ENCODE results near the gene ACBD4. TPM values are rescaled to one million over a fixed set of nuclear protein-coding genes. Genes with fewer than 3 reads are reported as not detected.

The ACBD4 gene
- total RNA-seq, 4 donors from 2014 or later: 15.0 to 28.8 (median 23.5) TPM

DNA sequence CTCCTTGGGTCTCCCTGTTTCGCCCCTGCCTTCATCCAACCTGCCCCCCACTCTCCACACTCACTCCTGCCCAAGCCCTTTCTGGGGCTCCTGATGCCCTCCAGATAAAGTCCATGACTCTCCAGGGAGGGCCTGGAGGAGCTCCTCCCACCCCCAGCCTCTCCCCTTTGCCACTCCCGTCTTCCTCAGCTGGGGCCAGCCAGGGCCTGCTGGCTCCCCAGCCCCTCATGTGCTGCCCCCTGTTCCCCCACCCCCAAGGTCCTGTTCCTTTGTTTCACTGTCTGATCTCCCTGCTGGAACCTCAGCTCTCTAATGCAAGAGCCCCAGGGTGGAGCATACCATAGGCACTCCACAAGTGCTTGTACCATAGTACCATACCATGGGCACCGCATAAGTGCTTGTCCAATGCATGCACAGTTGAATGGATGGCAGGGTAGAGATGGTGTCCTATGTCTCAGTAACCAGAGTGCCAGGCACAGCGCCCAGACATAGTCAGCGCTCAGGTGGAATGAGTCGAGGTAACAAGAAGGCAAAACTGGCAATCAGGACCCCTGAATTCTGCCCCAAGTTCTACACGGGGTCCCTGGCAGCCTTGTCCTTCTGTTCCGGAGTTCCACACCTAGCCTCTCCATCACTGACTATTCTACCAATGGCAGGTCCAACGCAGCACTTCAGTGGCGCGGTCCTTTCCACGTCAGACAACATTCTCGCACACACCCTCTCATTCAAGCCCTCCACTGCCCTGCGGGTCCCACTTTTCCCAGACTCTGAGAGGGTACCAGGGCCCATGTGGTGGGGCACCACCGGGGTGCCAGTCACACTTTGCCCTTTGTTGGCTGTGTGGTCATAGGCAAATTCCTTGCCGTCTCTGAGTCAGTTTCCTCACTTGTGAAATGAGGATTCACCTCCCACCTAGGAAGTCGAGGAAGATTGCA, 4.5 kb upstream of the ACBD4 start:
- Histone ChIP-seq H3K27ac (peak overlapping the region in 3 of 4 donors; percentile 97 to 100 (median 100)), H3K9me3 (no peaks in the 10 kb centered on the region), H3K36me3 (no peaks in the 10 kb centered on the region), H3K4me1 (peaks cover 0 to 83% (median 30%) of the 10 kb centered on the region in 3 donors), H3K27me3 (no peaks in the 10 kb centered on the region), H3K4me3 (peak overlapping the region; percentile 95 to 99)
- TF ChIP-seq POLR2A (IDR thresholded peaks at IDR 0.05): no peak
- TF ChIP-seq, protein P1, sequence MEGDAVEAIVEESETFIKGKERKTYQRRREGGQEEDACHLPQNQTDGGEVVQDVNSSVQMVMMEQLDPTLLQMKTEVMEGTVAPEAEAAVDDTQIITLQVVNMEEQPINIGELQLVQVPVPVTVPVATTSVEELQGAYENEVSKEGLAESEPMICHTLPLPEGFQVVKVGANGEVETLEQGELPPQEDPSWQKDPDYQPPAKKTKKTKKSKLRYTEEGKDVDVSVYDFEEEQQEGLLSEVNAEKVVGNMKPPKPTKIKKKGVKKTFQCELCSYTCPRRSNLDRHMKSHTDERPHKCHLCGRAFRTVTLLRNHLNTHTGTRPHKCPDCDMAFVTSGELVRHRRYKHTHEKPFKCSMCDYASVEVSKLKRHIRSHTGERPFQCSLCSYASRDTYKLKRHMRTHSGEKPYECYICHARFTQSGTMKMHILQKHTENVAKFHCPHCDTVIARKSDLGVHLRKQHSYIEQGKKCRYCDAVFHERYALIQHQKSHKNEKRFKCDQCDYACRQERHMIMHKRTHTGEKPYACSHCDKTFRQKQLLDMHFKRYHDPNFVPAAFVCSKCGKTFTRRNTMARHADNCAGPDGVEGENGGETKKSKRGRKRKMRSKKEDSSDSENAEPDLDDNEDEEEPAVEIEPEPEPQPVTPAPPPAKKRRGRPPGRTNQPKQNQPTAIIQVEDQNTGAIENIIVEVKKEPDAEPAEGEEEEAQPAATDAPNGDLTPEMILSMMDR (IDR thresholded peaks at IDR 0.05): no peak
- no peak for TF ChIP-seq EP300 (IDR thresholded peaks at IDR 0.05)
- no peak for TF ChIP-seq POLR2AphosphoS5 (IDR thresholded peaks at IDR 0.05)
- no peak for ATAC-seq
- 64 to 75% methylated on average over 4 to 11 of the region's 17 CpGs for WGBS, 2 donors (ENCODE audit: low coverage in 1 of 2)

DNA sequence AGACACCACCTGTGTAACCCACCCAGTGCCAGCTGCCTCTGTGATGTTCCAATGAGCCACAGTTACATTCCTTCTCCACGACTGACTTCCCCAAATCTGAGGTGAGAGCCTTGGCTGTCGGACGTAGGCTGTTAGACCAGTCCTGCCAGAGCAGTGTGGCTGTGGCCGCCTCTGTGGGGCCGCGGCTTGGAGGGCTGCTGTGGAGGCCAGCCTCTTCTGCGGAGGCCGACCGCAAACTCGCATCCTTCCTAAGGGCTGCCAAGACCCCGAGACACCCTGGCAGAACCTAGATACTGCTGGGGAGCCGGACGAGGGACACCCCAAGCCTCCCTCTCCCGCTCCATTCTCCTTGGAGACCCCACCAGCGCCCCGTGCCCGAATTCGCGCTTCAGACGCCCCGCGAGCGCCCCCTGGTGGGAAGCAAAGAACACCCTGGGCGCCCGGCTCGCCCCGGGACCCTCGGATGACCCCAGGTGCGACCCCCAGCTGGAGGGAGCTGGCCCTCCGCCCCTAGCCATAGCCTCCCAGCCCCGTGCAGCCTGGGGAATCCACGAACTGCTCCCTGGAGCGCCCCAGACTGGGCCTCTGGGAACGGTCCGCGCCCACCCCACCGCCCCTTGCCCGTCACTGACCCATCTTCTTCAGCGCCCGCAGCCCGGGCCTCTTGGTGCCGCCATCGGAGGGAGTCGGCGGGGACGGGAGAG, 3.7 kb upstream of the ACBD4 start:
- no peaks in the 10 kb centered on the region for H3K36me3 ChIP-seq
- WGBS, 2 donors (ENCODE audit: low coverage in 1 of 2): no CpG with 5 or more reads among the region's 46 CpGs
- peaks cover 0 to 88% (median 38%) of the 10 kb centered on the region in 3 donors for H3K4me1 ChIP-seq
- TF ChIP-seq, protein P1 (IDR thresholded peaks at IDR 0.05): peak in 3 of 4 experiments; percentile 72 to 94 (median 80)
- no peak for TF ChIP-seq EP300 (IDR thresholded peaks at IDR 0.05)
- H3K27ac ChIP-seq: peak overlapping the region; percentile 93 to 100 (median 98)
- no peak for ATAC-seq
- H3K27me3 ChIP-seq: no peaks in the 10 kb centered on the region
- no peaks in the 10 kb centered on the region for H3K9me3 ChIP-seq
- peak overlapping the region; percentile 95 to 99 for H3K4me3 ChIP-seq

DNA sequence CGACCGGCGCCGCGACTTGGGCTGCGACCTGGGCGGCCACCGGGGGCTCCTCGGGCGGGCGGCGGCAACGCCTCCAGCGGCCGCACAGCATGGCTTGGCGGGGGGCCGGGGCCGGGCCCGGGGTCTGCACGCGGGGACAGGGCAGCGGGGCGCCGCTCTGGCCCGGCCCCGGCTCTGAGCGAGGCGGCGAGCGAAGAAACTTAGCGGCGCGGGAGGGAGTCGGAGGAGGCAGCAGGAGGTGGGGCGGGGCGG, 3.2 kb upstream of the ACBD4 start, which contains the start of gene PLCD3:
TSS of gene PLCD3 (minus strand) at position 196 of the 252 bp plus-strand sequence. CDS start at position 91, 105 bp downstream.
- H3K9me3 ChIP-seq: no peaks in the 10 kb centered on the region
- peak within 1 kb of the TSS; percentile 93 to 100 (median 98) for H3K27ac ChIP-seq
- no CpG with 5 or more reads among the region's 36 CpGs for WGBS, 2 donors (ENCODE audit: low coverage in 1 of 2)
- ATAC-seq: no peak
- H3K4me1 ChIP-seq: peaks cover 0 to 88% (median 38%) of the 10 kb centered on the region in 3 donors
- H3K27me3 ChIP-seq: no peaks in the 10 kb centered on the region
- TF ChIP-seq, protein P1 (IDR thresholded peaks at IDR 0.05): no peak
- TF ChIP-seq EP300 (IDR thresholded peaks at IDR 0.05) (no peak), POLR2A (IDR thresholded peaks at IDR 0.05) (peak in 1 of 2 donors; percentile 64), POLR2AphosphoS5 (IDR thresholded peaks at IDR 0.05) (no peak)
- H3K4me3 ChIP-seq: peak within 1 kb of the TSS; percentile 95 to 99
- peaks cover 0 to 2% of the 10 kb centered on the region in 2 donors for H3K36me3 ChIP-seq

DNA sequence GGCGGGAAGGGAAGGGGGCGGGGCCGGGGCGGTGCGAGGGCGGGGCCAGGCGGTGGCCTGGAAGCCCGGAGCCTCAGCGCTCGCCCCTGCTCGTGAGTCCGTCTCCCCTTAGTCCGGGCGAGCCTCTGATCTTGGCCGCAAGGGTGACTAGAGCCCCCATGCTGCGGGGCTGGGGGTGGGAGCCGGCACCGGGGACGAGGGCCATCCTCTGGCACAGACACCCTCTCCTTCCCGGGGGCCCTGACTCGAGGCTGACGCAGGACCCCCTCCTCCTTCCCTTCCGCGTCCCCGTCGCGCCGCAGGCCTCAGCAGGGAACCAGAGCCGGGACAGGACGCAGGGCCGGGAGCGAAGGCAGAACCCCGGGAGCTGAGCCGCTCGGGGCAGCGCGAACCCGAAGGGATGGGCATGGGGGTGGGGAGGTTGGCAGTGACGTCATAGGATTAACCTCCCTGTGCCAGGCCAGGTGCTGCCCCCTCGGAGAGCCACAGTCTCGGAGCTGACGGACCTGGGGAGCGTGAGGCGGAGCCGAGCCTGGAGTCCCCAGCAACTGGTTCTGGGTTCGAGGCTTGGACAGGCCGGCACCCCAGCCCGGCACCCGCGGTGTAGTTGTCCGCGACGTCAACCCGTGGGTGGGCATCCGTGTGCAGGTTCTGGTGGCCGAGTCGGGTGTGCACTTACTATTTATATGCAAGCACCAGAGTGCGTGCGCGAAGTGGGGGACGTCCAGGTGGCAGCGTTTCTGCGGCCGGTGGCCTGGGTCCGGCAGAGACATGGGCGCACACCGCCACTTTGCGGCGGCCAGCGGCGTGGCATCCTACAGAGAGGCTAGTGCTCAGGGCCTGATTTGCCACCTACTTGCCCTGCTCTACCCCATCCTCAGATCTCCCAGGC, 2.7 kb upstream of the ACBD4 start:
- no CpG with 5 or more reads among the region's 71 CpGs for WGBS, 2 donors (ENCODE audit: low coverage in 1 of 2)
- peak overlapping the region; percentile 95 to 99 for H3K4me3 ChIP-seq
- H3K36me3 ChIP-seq: peaks cover 0 to 8% of the 10 kb centered on the region in 2 donors
- peak; percentile 82 for TF ChIP-seq POLR2AphosphoS5 (IDR thresholded peaks at IDR 0.05)
- no peak for TF ChIP-seq EP300 (IDR thresholded peaks at IDR 0.05)
- TF ChIP-seq, protein P1 (IDR thresholded peaks at IDR 0.05): peak; percentile 69 to 97 (median 90)
- TF ChIP-seq POLR2A (IDR thresholded peaks at IDR 0.05): peak; percentile 38 to 64
- no peaks in the 10 kb centered on the region for H3K9me3 ChIP-seq
- ATAC-seq: peak; percentile 60
- H3K27me3 ChIP-seq: no peaks in the 10 kb centered on the region
- peak overlapping the region; percentile 93 to 100 (median 98) for H3K27ac ChIP-seq
- peaks cover 0 to 88% (median 32%) of the 10 kb centered on the region in 3 donors for H3K4me1 ChIP-seq

Measured in gastroesophageal sphincter (tissue), 4 donors.